ENCODE measurements around the gene DCHS2.

DCHS2 gene

GRCh38 chr4:154422152-154422551 is 69.4 kb downstream of the DCHS2 start:
- no peak overlapping the region for H3K27ac Mint-ChIP-seq
- H3K4me1 Mint-ChIP-seq (ENCODE audit: low read depth in 2 of 2): no peaks in the 10 kb centered on the region
- H3K4me3 Mint-ChIP-seq: no peak overlapping the region
- H3K36me3 Mint-ChIP-seq (ENCODE audit: insufficient read depth): no peaks in the 10 kb centered on the region
- peaks cover 24 to 32% of the 10 kb centered on the region in 2 donors for H3K27me3 Mint-ChIP-seq
- H3K9me3 Mint-ChIP-seq: no peaks in the 10 kb centered on the region
- no peak for ATAC-seq (replicated peaks)
- DNase-seq: no peak

- H3K4me3 Mint-ChIP-seq: no peak overlapping the region
- peaks cover 3 to 4% of the 10 kb centered on the region in 2 donors for H3K4me1 Mint-ChIP-seq (ENCODE audit: low read depth in 2 of 2)
- no peaks in the 10 kb centered on the region for H3K9me3 Mint-ChIP-seq
- no peak overlapping the region for H3K27ac Mint-ChIP-seq
- H3K27me3 Mint-ChIP-seq: peaks cover 29 to 37% of the 10 kb centered on the region in 2 donors
- ATAC-seq (replicated peaks) (no peak), DNase-seq (no peak)
- H3K36me3 Mint-ChIP-seq (ENCODE audit: insufficient read depth): no peaks in the 10 kb centered on the region
Observed at GRCh38 chr4:154421618-154422017, 70.0 kb downstream of the DCHS2 start.

GRCh38 chr4:154417373-154417673 is 74.3 kb downstream of the DCHS2 start:
- peak overlapping the region; percentile 18 to 57 for H3K4me3 Mint-ChIP-seq
- ATAC-seq (replicated peaks) (no peak), DNase-seq (no peak)
- H3K27ac Mint-ChIP-seq: no peak overlapping the region
- peaks cover 7 to 9% of the 10 kb centered on the region in 2 donors for H3K4me1 Mint-ChIP-seq (ENCODE audit: low read depth in 2 of 2)
- no peaks in the 10 kb centered on the region for H3K9me3 Mint-ChIP-seq
- peaks cover 31 to 47% of the 10 kb centered on the region in 2 donors for H3K27me3 Mint-ChIP-seq
- no peaks in the 10 kb centered on the region for H3K36me3 Mint-ChIP-seq (ENCODE audit: insufficient read depth)

GRCh38 chr4:154416190-154416547 is 75.4 kb downstream of the DCHS2 start:
- peaks cover 27 to 39% of the 10 kb centered on the region in 2 donors for H3K27me3 Mint-ChIP-seq
- ATAC-seq (replicated peaks): no peak
- H3K9me3 Mint-ChIP-seq: no peaks in the 10 kb centered on the region
- no peak overlapping the region for H3K27ac Mint-ChIP-seq
- H3K4me1 Mint-ChIP-seq (ENCODE audit: low read depth in 2 of 2): peaks cover 7 to 9% of the 10 kb centered on the region in 2 donors
- peak overlapping the region; percentile 24 to 57 for H3K4me3 Mint-ChIP-seq
- DNase-seq: no peak
- no peaks in the 10 kb centered on the region for H3K36me3 Mint-ChIP-seq (ENCODE audit: insufficient read depth)

GRCh38 chr4:154415313-154415712 is 76.3 kb downstream of the DCHS2 start:
- H3K27me3 Mint-ChIP-seq: peaks cover 33 to 39% of the 10 kb centered on the region in 2 donors

GRCh38 chr4:154414796-154415195 is 76.8 kb downstream of the DCHS2 start:
- Mint-ChIP-seq H3K4me3 (no peak overlapping the region), H3K27ac (no peak overlapping the region), H3K27me3 (peaks cover 33 to 35% of the 10 kb centered on the region in 2 donors), H3K4me1 (ENCODE audit: low read depth in 2 of 2) (peaks cover 7 to 9% of the 10 kb centered on the region in 2 donors), H3K9me3 (no peaks in the 10 kb centered on the region), H3K36me3 (ENCODE audit: insufficient read depth) (no peaks in the 10 kb centered on the region)
- no peak for DNase-seq
- no peak for ATAC-seq (replicated peaks)

More at GRCh38 chr4:154415313-154415712, 76.3 kb downstream of the DCHS2 start:
- peaks cover 7 to 9% of the 10 kb centered on the region in 2 donors for H3K4me1 Mint-ChIP-seq (ENCODE audit: low read depth in 2 of 2)
- DNase-seq: no peak
- no peaks in the 10 kb centered on the region for H3K36me3 Mint-ChIP-seq (ENCODE audit: insufficient read depth)
- ATAC-seq (replicated peaks): no peak
- H3K4me3 Mint-ChIP-seq: no peak overlapping the region
- no peak overlapping the region for H3K27ac Mint-ChIP-seq
- H3K9me3 Mint-ChIP-seq: no peaks in the 10 kb centered on the region

GRCh38 chr4:154414371-154414770 is 77.2 kb downstream of the DCHS2 start:
- ATAC-seq (replicated peaks) (no peak), DNase-seq (no peak)
- no peak overlapping the region for H3K4me3 Mint-ChIP-seq
- H3K36me3 Mint-ChIP-seq (ENCODE audit: insufficient read depth): no peaks in the 10 kb centered on the region
- no peak overlapping the region for H3K27ac Mint-ChIP-seq
- no peaks in the 10 kb centered on the region for H3K9me3 Mint-ChIP-seq
- H3K27me3 Mint-ChIP-seq: peaks cover 33% of the 10 kb centered on the region in 2 donors
- peaks cover 7 to 9% of the 10 kb centered on the region in 2 donors for H3K4me1 Mint-ChIP-seq (ENCODE audit: low read depth in 2 of 2)

- DNase-seq: no peak
- Mint-ChIP-seq H3K4me3 (no peak overlapping the region), H3K27ac (no peak overlapping the region), H3K4me1 (ENCODE audit: low read depth in 2 of 2) (no peaks in the 10 kb centered on the region), H3K27me3 (peaks cover 9 to 17% of the 10 kb centered on the region in 2 donors), H3K9me3 (peaks cover 4 to 8% of the 10 kb centered on the region in 2 donors), H3K36me3 (ENCODE audit: insufficient read depth) (no peaks in the 10 kb centered on the region)
- ATAC-seq (replicated peaks): no peak
Observed at GRCh38 chr4:154407443-154407842, 84.2 kb downstream of the DCHS2 start.

- H3K4me3 Mint-ChIP-seq: no peak overlapping the region
- H3K9me3 Mint-ChIP-seq: peaks cover 6 to 8% of the 10 kb centered on the region in 2 donors
- no peak for DNase-seq
- H3K36me3 Mint-ChIP-seq (ENCODE audit: insufficient read depth): no peaks in the 10 kb centered on the region
- no peak overlapping the region for H3K27ac Mint-ChIP-seq
- no peaks in the 10 kb centered on the region for H3K4me1 Mint-ChIP-seq (ENCODE audit: low read depth in 2 of 2)
- H3K27me3 Mint-ChIP-seq: peaks cover 9 to 17% of the 10 kb centered on the region in 2 donors
- no peak for ATAC-seq (replicated peaks)
Observed at GRCh38 chr4:154406018-154406795, 85.4 kb downstream of the DCHS2 start.

GRCh38 chr4:154399259-154399974 is 92.2 kb downstream of the DCHS2 start:
- Mint-ChIP-seq H3K4me3 (no peak overlapping the region), H3K27me3 (no peaks in the 10 kb centered on the region), H3K9me3 (peaks cover 0 to 6% of the 10 kb centered on the region in 2 donors), H3K4me1 (ENCODE audit: low read depth in 2 of 2) (no peaks in the 10 kb centered on the region), H3K27ac (no peak overlapping the region), H3K36me3 (ENCODE audit: insufficient read depth) (no peaks in the 10 kb centered on the region)
- ATAC-seq (replicated peaks): no peak
- no peak for DNase-seq

- Mint-ChIP-seq H3K4me3 (no peak overlapping the region), H3K4me1 (ENCODE audit: low read depth in 2 of 2) (no peaks in the 10 kb centered on the region), H3K36me3 (ENCODE audit: insufficient read depth) (no peaks in the 10 kb centered on the region), H3K9me3 (peaks cover 0 to 7% of the 10 kb centered on the region in 2 donors), H3K27me3 (no peaks in the 10 kb centered on the region), H3K27ac (no peak overlapping the region)
- DNase-seq: no peak
- no peak for ATAC-seq (replicated peaks)
Observed at GRCh38 chr4:154390324-154390723, 101.3 kb downstream of the DCHS2 start.

GRCh38 chr4:154389148-154389547 is 102.5 kb downstream of the DCHS2 start:
- Mint-ChIP-seq H3K27me3 (no peaks in the 10 kb centered on the region), H3K4me3 (no peak overlapping the region)
- ATAC-seq (replicated peaks): no peak

GRCh38 chr4:154384012-154384411 is 107.6 kb downstream of the DCHS2 start:
- DNase-seq (no peak), ATAC-seq (replicated peaks) (no peak)
- H3K9me3 Mint-ChIP-seq: peaks cover 4 to 7% of the 10 kb centered on the region in 2 donors
- H3K27me3 Mint-ChIP-seq: no peaks in the 10 kb centered on the region
- H3K4me3 Mint-ChIP-seq: no peak overlapping the region
- H3K27ac Mint-ChIP-seq: no peak overlapping the region
- H3K4me1 Mint-ChIP-seq (ENCODE audit: low read depth in 2 of 2): no peaks in the 10 kb centered on the region
- H3K36me3 Mint-ChIP-seq (ENCODE audit: insufficient read depth): no peaks in the 10 kb centered on the region

More at GRCh38 chr4:154389148-154389547, 102.5 kb downstream of the DCHS2 start:
- H3K36me3 Mint-ChIP-seq (ENCODE audit: insufficient read depth): no peaks in the 10 kb centered on the region
- H3K9me3 Mint-ChIP-seq: peaks cover 1 to 7% of the 10 kb centered on the region in 2 donors
- no peak for DNase-seq
- H3K4me1 Mint-ChIP-seq (ENCODE audit: low read depth in 2 of 2): no peaks in the 10 kb centered on the region
- H3K27ac Mint-ChIP-seq: no peak overlapping the region

- ATAC-seq (replicated peaks) (no peak), DNase-seq (no peak)
- H3K9me3 Mint-ChIP-seq: peaks cover 3 to 7% of the 10 kb centered on the region in 2 donors
- H3K4me3 Mint-ChIP-seq: no peak overlapping the region
- no peak overlapping the region for H3K27ac Mint-ChIP-seq
- H3K36me3 Mint-ChIP-seq (ENCODE audit: insufficient read depth): no peaks in the 10 kb centered on the region
- H3K4me1 Mint-ChIP-seq (ENCODE audit: low read depth in 2 of 2): no peaks in the 10 kb centered on the region
- H3K27me3 Mint-ChIP-seq: peaks cover 0 to 6% of the 10 kb centered on the region in 2 donors
Observed at GRCh38 chr4:154376486-154376885, 115.1 kb downstream of the DCHS2 start.
